Naive thymus-derived CD4-positive, alpha-beta T cell (primary cell): ENCODE results near the gene C3AR1. TPM values are rescaled to one million over a fixed set of nuclear protein-coding genes. Genes with fewer than 3 reads are reported as not detected.
"Not testable (repeated sequence)": the region's sequence is repeated elsewhere in the genome, so short reads cannot be mapped to it uniquely, and the experiment has no call there.

ENCODE experiments used
- ATAC-seq: fragments of 150-1000 bp; cut with Tn5 transposase; 2 replicates; pipeline ENCODE4 v1.10.0; 2021; ENCODE audit warnings: mild to moderate bottlenecking, moderate library complexity
- CTCF ChIA-PET: fragments of 350-600 bp; sonication (Branson Sonifier 250); formaldehyde crosslinking; loops from one replicate; lab custom pipeline; 2021; ENCODE audit warnings: antibody characterized with exemption; lab: Charles Lee
- POLR2A ChIA-PET: fragments of 350-600 bp; sonication (Branson Sonifier 250); formaldehyde crosslinking; loops from one replicate; lab custom pipeline; 2021; ENCODE audit warnings: antibody characterized with exemption, inconsistent platforms; lab: Charles Lee
- DNase-seq, 9 donors: peaks; one replicate each; pipeline versions ENCODE4 v3.0.0 to v3.0.0-alpha.2; 2020 to 2022; ENCODE audit warnings: mixed read lengths in 1 of 9
- H3K27ac ChIP-seq: one replicate; pipeline ENCODE4 v1.7.0; 2013; ENCODE audit warnings: mild to moderate bottlenecking, low read depth, low read length, moderate library complexity
- H3K27me3 ChIP-seq, 2 donors: one replicate each; pipeline ENCODE4 v1.7.0; 2013; ENCODE audit warnings: low read length in 2 of 2, mild to moderate bottlenecking in 2 of 2, moderate library complexity in 2 of 2; ENCODE audit not compliant: control insufficient read depth in 2 of 2, insufficient read depth in 2 of 2
- H3K36me3 ChIP-seq, 3 experiments: 1 replicate in 2 of 3; 2 replicates in 1 of 3; pipeline ENCODE4 v1.7.0; 2013; ENCODE audit warnings: low read length in 3 of 3, mild to moderate bottlenecking in 3 of 3, moderate library complexity in 1 of 3; ENCODE audit not compliant: insufficient read depth in 3 of 3, control insufficient read depth in 2 of 3
- H3K4me1 ChIP-seq, 2 donors: one replicate each; pipeline ENCODE4 v1.7.0; 2013; ENCODE audit warnings: low read length in 2 of 2, mild to moderate bottlenecking in 2 of 2, moderate library complexity in 1 of 2; ENCODE audit not compliant: control insufficient read depth in 2 of 2, insufficient read depth in 2 of 2
- H3K4me3 ChIP-seq: 2 replicates; pipeline ENCODE4 v1.7.0; 2013; ENCODE audit warnings: mild to moderate bottlenecking, low read length
- H3K9me3 ChIP-seq, 3 experiments: 1 replicate in 2 of 3; 2 replicates in 1 of 3; pipeline ENCODE4 v1.7.0; 2013; ENCODE audit warnings: low read length in 3 of 3; ENCODE audit not compliant: control insufficient read depth in 2 of 3
- H3K27ac Mint-ChIP-seq, 9 donors: one replicate each; pipeline ENCODE4 v1.8.0; 2020 to 2022; ENCODE audit warnings: mixed read lengths in 9 of 9, mild to moderate bottlenecking in 8 of 9, moderate library complexity in 5 of 9, inconsistent platforms in 2 of 9
- H3K27me3 Mint-ChIP-seq, 5 donors: one replicate each; pipeline ENCODE4 v1.8.0; 2021 to 2022; ENCODE audit warnings: mixed read lengths in 5 of 5, mild to moderate bottlenecking in 1 of 5
- H3K36me3 Mint-ChIP-seq, 5 donors: one replicate each; pipeline ENCODE4 v1.8.0; 2020 to 2022; ENCODE audit warnings: mixed read lengths in 5 of 5, mild to moderate bottlenecking in 3 of 5, inconsistent platforms in 1 of 5
- H3K4me1 Mint-ChIP-seq, 7 donors: one replicate each; pipeline ENCODE4 v1.8.0; 2020 to 2022; ENCODE audit warnings: mixed read lengths in 7 of 7, mild to moderate bottlenecking in 3 of 7, inconsistent platforms in 1 of 7
- H3K4me3 Mint-ChIP-seq, 10 donors: one replicate each; pipeline ENCODE4 v1.8.0; 2020 to 2022; ENCODE audit warnings: mild to moderate bottlenecking in 10 of 10, mixed read lengths in 10 of 10, moderate library complexity in 6 of 10, inconsistent platforms in 2 of 10
- H3K9me3 Mint-ChIP-seq, 11 donors: one replicate each; pipeline ENCODE4 v1.8.0; 2020 to 2022; ENCODE audit warnings: mixed read lengths in 11 of 11, mild to moderate bottlenecking in 4 of 11, inconsistent platforms in 1 of 11, moderate library complexity in 1 of 11
- intact Hi-C, 2 donors: fragments of 100-400 bp; cut with micrococcal nuclease; formaldehyde crosslinking; loops; one replicate each; pipeline ENCODE4 v1.15.1; 2023
- polyA plus RNA-seq, 2 donors: library from polyadenylated mRNA; unstranded; fragments of 300-500 nt; fragmentation: Illumina TruSeq; gene quantifications; one replicate each; pipeline ENCODE4 v1.2.3, GENCODE V29; 2021
- total RNA-seq, 6 experiments: library from RNA in 5 of 6; stranded (reverse) in 5 of 6; gene quantifications; 1 replicate in 5 of 6; 2 replicates in 1 of 6; pipeline ENCODE4 v1.2.3 and lab custom pipeline; 2021 to 2026

C3AR1 gene
- total and polyA plus RNA-seq, 7 experiments from 2014 or later: 0.54 to 12.7 (median 2.7) TPM

GRCh38 chr12:8027856-8028255 is 38.3 kb downstream of the C3AR1 start:
- ATAC-seq (no peak), DNase-seq (no peak)
- ChIA-PET CTCF (interaction anchor here (0.7 to 3.0 kb wide), 7 partner anchors 10 to 95 kb away, joined by 3 to 12 read pairs (median 5); no protein-coding TSS in a partner anchor), POLR2A (interaction anchor here (1.0 to 2.2 kb wide), 19 partner anchors 10 to 216 kb away, joined by 3 to 50 read pairs (median 7); partner anchors contain the start of gene SLC2A3)
- H3K4me1 Mint-ChIP-seq: peaks cover 9 to 42% (median 18%) of the 10 kb centered on the region in 7 donors
- H3K27ac ChIP-seq: peak overlapping the region; percentile 99
- H3K27ac Mint-ChIP-seq: peak overlapping the region; percentile 87 to 100 (median 99)
- intact Hi-C loops: loop anchor here (2.0 to 5.0 kb wide), 3 partner anchors 387 to 1536 kb away; partner anchors contain the start of genes MRPL51 (in 1 of the 2), NCAPD2 (in 1 of the 2) and PEX5 (in 1 of the 2)
- peaks cover 8 to 9% of the 10 kb centered on the region in 2 donors for H3K4me1 ChIP-seq
- H3K27me3 Mint-ChIP-seq: peaks cover 0 to 2% (median 0%) of the 10 kb centered on the region in 5 donors
- H3K36me3 Mint-ChIP-seq: peaks cover 0 to 9% (median 0%) of the 10 kb centered on the region in 5 donors
- H3K4me3 ChIP-seq: peak overlapping the region; percentile 79
- peaks cover 0 to 9% (median 0%) of the 10 kb centered on the region in 11 donors for H3K9me3 Mint-ChIP-seq
- H3K4me3 Mint-ChIP-seq: peak overlapping the region; percentile 89 to 100 (median 96)
- H3K36me3 ChIP-seq: peaks cover 0 to 6% (median 0%) of the 10 kb centered on the region in 3 experiments
- no peaks in the 10 kb centered on the region for H3K9me3 ChIP-seq
- H3K27me3 ChIP-seq: no peaks in the 10 kb centered on the region

- H3K27ac ChIP-seq: peak overlapping the region; percentile 99
- Mint-ChIP-seq H3K4me1 (peaks cover 5 to 36% (median 13%) of the 10 kb centered on the region in 7 donors), H3K4me3 (peak overlapping the region; percentile 89 to 100 (median 96)), H3K9me3 (peaks cover 0 to 9% (median 0%) of the 10 kb centered on the region in 11 donors), H3K36me3 (peaks cover 0 to 9% (median 0%) of the 10 kb centered on the region in 5 donors), H3K27me3 (peaks cover 0 to 2% (median 0%) of the 10 kb centered on the region in 5 donors), H3K27ac (peak overlapping the region; percentile 96 to 100 (median 99))
- ChIA-PET POLR2A (interaction anchor here (0.7 to 2.2 kb wide), 20 partner anchors 11 to 217 kb away, joined by 3 to 50 read pairs (median 6); partner anchors contain the start of gene SLC2A3), CTCF (interaction anchor here (1.1 to 3.0 kb wide), 4 partner anchors 9 to 93 kb away, joined by 3 to 10 read pairs (median 6); no protein-coding TSS in a partner anchor)
- H3K4me3 ChIP-seq: peak overlapping the region; percentile 79
- intact Hi-C loops: loop anchor here (1.0 to 5.0 kb wide), 14 partner anchors 8 to 1534 kb away; partner anchors contain the start of genes NECAP1 (in 2 of the 2), MRPL51 (in 1 of the 2), NCAPD2 (in 1 of the 2) and PEX5 (in 1 of the 2)
- H3K4me1 ChIP-seq: peaks cover 5 to 8% of the 10 kb centered on the region in 2 donors
- peak; percentile 74 to 99 (median 98) for DNase-seq
- peak; percentile 96 for ATAC-seq
- H3K36me3 ChIP-seq: peaks cover 0 to 3% (median 0%) of the 10 kb centered on the region in 3 experiments
- H3K27me3 ChIP-seq: no peaks in the 10 kb centered on the region
- no peaks in the 10 kb centered on the region for H3K9me3 ChIP-seq
These were observed 39.8 kb downstream of the C3AR1 start for GRCh38 chr12:8026291-8026900.

DNA sequence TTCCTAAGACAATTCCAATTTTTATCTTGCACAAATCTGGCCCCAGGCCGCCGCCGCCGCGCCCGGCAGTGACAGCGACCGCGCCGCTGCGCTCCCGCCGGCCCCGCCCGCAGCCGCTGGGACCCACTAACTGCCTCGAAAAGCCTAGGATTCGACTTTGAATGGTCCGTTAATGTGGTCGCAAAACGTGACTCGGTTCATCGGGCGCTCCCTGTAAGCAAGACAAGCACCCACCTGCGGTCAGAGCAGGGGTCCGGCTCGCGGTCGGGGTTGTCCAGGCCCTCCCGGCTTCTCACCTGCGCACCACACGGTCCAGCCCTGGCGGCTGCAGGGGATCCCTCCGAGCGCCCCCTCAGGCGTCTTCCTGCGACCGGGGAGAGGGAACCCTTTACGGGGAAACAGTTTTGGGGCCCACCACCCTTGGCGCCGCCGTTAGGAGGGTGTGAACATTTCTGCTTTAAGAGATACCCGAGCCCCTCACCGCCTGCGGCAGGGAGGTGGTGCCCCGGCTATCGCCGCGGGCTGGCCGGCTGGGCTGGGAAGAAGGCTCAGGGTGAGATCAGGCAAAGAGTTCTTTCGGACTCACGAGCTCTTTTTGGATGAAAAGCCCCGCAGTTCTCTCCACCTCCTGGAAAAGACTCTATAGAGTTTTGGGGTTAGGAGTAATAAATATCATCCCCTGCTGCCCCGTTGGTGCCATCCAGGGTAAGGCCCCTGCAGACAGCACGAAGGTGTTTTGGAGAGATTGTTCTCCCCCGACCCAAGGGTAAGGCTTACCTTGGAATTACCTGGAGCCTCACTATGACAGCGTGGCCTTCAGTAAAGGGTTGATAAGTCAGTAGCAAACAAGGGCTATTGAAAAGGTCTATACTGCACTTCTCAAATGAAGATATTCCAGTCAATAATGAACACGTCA is 47.2 kb downstream of the C3AR1 start:
- Mint-ChIP-seq H3K4me3 (peak overlapping the region in 9 of 10 donors; percentile 52 to 83 (median 69)), H3K36me3 (no peaks in the 10 kb centered on the region), H3K27ac (peak overlapping the region in 3 of 9 donors; percentile 51 to 59 (median 56)), H3K4me1 (peaks cover 2 to 6% (median 4%) of the 10 kb centered on the region in 7 donors), H3K9me3 (no peaks in the 10 kb centered on the region), H3K27me3 (peaks cover 21 to 59% (median 29%) of the 10 kb centered on the region in 5 donors)
- ChIA-PET CTCF (no interaction called here), POLR2A (no interaction called here)
- peaks cover 0 to 5% of the 10 kb centered on the region in 2 donors for H3K27me3 ChIP-seq
- H3K4me1 ChIP-seq: peaks cover 0 to 6% of the 10 kb centered on the region in 2 donors
- intact Hi-C loops: no loop called here
- DNase-seq (no peak), ATAC-seq (peak; percentile 53)
- H3K36me3 ChIP-seq: no peaks in the 10 kb centered on the region
- no peaks in the 10 kb centered on the region for H3K9me3 ChIP-seq
- H3K4me3 ChIP-seq: peak overlapping the region; percentile 57
- peak overlapping the region; percentile 1 for H3K27ac ChIP-seq

GRCh38 chr12:8018213-8018612 is 47.9 kb downstream of the C3AR1 start:
- POLR2A ChIA-PET, H3K9me3 ChIP-seq, intact Hi-C loops, H3K36me3 Mint-ChIP-seq, H3K27me3 ChIP-seq, H3K4me1 ChIP-seq, DNase-seq, H3K4me1 Mint-ChIP-seq, H3K27ac Mint-ChIP-seq, CTCF ChIA-PET, H3K36me3 ChIP-seq, H3K27ac ChIP-seq, ATAC-seq, H3K9me3 Mint-ChIP-seq: not testable (repeated sequence)
- Mint-ChIP-seq H3K27me3 (peaks cover 21 to 62% (median 29%) of the 10 kb centered on the region in 5 donors), H3K4me3 (peak overlapping the region in 9 of 10 donors; percentile 29 to 83 (median 65))
- H3K4me3 ChIP-seq: peak overlapping the region; percentile 57

DNA sequence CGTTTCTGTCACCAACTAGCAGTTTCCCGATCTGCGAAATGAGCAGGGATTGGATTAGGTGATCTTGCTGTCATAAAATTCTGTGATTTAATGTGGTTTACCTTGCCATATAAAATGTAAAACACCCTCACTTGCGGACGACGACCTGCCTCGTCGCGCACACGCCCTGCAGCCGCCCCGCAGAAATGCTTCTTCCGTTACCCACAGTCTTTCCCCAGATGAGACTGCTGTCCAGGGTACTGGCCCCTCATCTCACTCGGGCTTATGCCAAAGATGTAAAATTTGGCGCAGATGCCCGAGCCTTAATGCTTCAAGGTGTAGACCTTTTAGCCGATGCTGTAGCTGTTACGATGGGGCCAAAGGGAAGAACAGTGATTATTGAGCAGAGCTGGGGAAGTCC is 51.3 kb downstream of the C3AR1 start:
- intact Hi-C loops: no loop called here
- Mint-ChIP-seq H3K9me3 (no peaks in the 10 kb centered on the region), H3K27me3 (peaks cover 25 to 59% (median 30%) of the 10 kb centered on the region in 5 donors), H3K4me1 (peaks cover 2 to 6% (median 4%) of the 10 kb centered on the region in 7 donors), H3K36me3 (no peaks in the 10 kb centered on the region), H3K27ac (peak overlapping the region in 1 of 9 donors; percentile 7), H3K4me3 (peak overlapping the region in 1 of 10 donors; percentile 6)
- Histone ChIP-seq H3K27me3 (peaks cover 0 to 5% of the 10 kb centered on the region in 2 donors), H3K4me1 (peaks cover 0 to 6% of the 10 kb centered on the region in 2 donors), H3K9me3 (no peaks in the 10 kb centered on the region), H3K27ac (no peak overlapping the region), H3K4me3 (no peak overlapping the region), H3K36me3 (no peaks in the 10 kb centered on the region)
- DNase-seq (no peak), ATAC-seq (no peak)
- ChIA-PET POLR2A (no interaction called here), CTCF (no interaction called here)
